Neutrophil (primary cell): Measurements from ENCODE around the gene PLCB4.

Source experiments
- H3K27ac ChIP-seq: fragments of 200-600 bp; sonication (generic); 2 replicates; pipeline ENCODE4 v1.5.1; 2016; ENCODE audit warnings: mild to moderate bottlenecking, moderate library complexity
- H3K27me3 ChIP-seq: fragments of 200-600 bp; sonication (generic); 2 replicates; pipeline ENCODE4 v1.6.0; 2016; ENCODE audit warnings: mild to moderate bottlenecking
- H3K36me3 ChIP-seq: fragments of 200-600 bp; sonication (generic); 2 replicates; pipeline ENCODE4 v1.5.1; 2017
- H3K4me1 ChIP-seq, 2 experiments: fragments of 200-600 bp in 1 of 2; sonication (generic) in 1 of 2; 1 replicate in 1 of 2; 2 replicates in 1 of 2; pipeline versions ENCODE4 v1.5.1 to v1.6.1; 2013 to 2016; ENCODE audit warnings: low read depth in 1 of 2, low read length in 1 of 2, mild to moderate bottlenecking in 1 of 2, moderate library complexity in 1 of 2; ENCODE audit not compliant: control insufficient read depth in 1 of 2, insufficient read depth in 1 of 2
- H3K4me3 ChIP-seq, 2 experiments: fragments of 200-600 bp in 1 of 2; sonication (generic) in 1 of 2; 1 replicate in 1 of 2; 2 replicates in 1 of 2; pipeline ENCODE4 v1.5.1; 2013 to 2016; ENCODE audit warnings: low read depth in 1 of 2, low read length in 1 of 2, mild to moderate bottlenecking in 1 of 2, moderate library complexity in 1 of 2
- H3K9me3 ChIP-seq: fragments of 200-600 bp; sonication (generic); 2 replicates; pipeline ENCODE4 v1.5.1; 2016
- TF ChIP-seq, protein P1 (sequence below): fragments of 200-600 bp; sonication (generic); IDR thresholded peaks from 2 replicates; pipeline ENCODE4 v1.5.1; 2016; ENCODE audit warnings: antibody characterized with exemption

PLCB4 gene

DNA sequence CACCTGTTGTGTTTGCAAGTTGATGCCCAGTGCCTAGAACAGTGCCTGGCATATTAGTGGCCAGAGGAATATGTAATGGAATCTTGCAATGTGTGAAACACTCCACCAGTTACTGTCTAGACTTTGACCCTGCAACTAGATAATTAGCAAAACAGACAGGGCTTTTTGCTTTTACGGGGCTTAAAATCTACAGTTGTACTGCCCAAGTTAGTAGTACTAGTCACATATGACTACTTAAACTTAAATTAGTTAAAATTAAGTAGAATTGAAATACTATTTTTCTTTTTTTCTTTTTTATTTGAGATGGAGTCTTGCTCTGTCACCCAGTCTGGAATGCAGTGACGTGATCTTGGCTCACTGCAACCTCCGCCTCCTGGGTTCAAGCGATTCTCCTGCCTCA is 44.3 kb upstream of the PLCB4 start:
- H3K36me3 ChIP-seq, result no peaks in the 10 kb centered on the region
- H3K9me3 ChIP-seq, result no peaks in the 10 kb centered on the region
- TF ChIP-seq, protein P1, sequence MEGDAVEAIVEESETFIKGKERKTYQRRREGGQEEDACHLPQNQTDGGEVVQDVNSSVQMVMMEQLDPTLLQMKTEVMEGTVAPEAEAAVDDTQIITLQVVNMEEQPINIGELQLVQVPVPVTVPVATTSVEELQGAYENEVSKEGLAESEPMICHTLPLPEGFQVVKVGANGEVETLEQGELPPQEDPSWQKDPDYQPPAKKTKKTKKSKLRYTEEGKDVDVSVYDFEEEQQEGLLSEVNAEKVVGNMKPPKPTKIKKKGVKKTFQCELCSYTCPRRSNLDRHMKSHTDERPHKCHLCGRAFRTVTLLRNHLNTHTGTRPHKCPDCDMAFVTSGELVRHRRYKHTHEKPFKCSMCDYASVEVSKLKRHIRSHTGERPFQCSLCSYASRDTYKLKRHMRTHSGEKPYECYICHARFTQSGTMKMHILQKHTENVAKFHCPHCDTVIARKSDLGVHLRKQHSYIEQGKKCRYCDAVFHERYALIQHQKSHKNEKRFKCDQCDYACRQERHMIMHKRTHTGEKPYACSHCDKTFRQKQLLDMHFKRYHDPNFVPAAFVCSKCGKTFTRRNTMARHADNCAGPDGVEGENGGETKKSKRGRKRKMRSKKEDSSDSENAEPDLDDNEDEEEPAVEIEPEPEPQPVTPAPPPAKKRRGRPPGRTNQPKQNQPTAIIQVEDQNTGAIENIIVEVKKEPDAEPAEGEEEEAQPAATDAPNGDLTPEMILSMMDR, result no peak
- H3K4me3 ChIP-seq, result no peak overlapping the region
- H3K27ac ChIP-seq, result no peak overlapping the region
- no peaks in the 10 kb centered on the region for H3K4me1 ChIP-seq
- H3K27me3 ChIP-seq, result no peaks in the 10 kb centered on the region

DNA sequence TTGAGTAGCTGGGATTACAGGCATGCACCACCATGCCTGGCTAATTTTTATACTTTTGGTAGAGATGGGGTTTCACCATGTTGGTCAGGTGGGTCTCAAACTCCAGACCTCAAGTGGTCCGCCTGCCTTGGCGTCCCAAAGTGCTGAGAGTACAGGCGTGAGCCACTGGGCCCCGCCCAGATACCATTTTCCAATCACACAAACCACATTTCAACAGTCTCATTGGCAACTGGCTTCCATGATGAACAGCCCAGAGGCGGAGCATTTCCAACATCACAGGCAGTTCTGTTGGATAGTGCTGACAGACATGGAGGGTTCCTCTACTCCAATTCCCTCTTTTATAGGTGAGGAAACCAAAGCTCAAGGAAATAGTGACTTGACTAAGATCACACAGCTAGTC is 43.9 kb upstream of the PLCB4 start:
- no peaks in the 10 kb centered on the region for H3K27me3 ChIP-seq
- H3K36me3 ChIP-seq, result no peaks in the 10 kb centered on the region
- H3K4me3 ChIP-seq, result no peak overlapping the region
- TF ChIP-seq, protein P1, result no peak
- H3K4me1 ChIP-seq, result no peaks in the 10 kb centered on the region
- H3K9me3 ChIP-seq, result no peaks in the 10 kb centered on the region
- H3K27ac ChIP-seq, result no peak overlapping the region

DNA sequence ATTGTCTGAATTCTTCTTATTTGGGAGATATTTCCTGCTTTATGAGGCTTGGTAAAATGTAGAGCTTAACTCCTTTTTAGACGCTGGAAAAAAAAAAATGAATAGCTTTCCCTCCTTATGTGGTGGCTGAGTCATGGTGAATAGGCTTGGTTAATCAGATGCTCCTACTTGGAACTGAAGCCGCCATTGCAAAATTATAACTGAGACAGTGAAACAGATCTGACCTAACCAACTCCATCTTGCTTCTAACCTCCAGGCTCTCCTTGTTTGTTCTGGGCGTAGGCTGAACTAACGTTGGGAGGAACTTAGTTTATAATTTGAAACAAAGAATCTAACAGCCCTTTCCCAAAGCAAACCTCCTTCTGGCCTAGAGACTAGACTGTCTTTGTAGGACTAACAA is 43.2 kb upstream of the PLCB4 start:
- H3K9me3 ChIP-seq, result no peaks in the 10 kb centered on the region
- H3K27me3 ChIP-seq, result no peaks in the 10 kb centered on the region
- H3K4me1 ChIP-seq, result no peaks in the 10 kb centered on the region
- H3K27ac ChIP-seq, result no peak overlapping the region
- H3K36me3 ChIP-seq, result no peaks in the 10 kb centered on the region
- H3K4me3 ChIP-seq, result no peak overlapping the region
- TF ChIP-seq, protein P1, result no peak

DNA sequence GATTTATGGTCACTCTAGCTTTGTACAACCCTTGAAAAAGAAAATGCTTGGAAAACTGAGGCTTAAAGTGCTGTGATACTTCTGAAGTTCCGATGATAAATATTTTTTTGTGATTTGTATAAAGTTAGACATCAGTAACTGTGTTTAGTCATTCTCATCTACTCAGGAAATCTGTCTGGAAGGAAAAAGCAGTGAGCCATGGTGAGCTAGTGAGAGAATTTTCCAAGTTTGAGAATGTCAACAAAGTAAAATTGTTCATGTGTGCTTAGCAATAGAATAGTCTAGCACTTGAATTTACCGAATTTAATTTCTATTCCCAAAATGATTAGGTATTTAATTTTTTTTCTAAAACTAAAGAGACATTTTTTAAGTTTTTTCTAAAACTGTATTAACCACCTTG is 41.3 kb upstream of the PLCB4 start:
- TF ChIP-seq, protein P1, result no peak

DNA sequence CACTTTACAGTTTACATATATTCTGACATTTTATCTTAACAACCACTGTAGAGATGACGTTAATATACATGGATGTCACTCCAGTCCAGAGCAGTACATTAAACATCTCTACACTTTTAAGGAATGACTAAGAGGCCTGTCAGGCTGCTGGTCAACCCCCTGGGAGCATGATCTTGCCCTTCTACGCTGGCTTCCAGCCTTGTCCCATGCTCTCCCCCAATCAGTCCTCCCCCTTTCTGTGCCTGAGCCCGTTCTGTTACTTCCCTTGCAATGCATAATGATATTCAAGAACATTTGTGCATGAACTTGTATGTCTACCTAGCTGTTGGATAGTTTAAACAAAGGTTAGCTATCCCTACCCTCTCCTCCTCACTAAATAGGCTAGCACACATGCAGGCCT is 40.5 kb upstream of the PLCB4 start:
- Histone ChIP-seq H3K9me3 (no peaks in the 10 kb centered on the region), H3K27ac (no peak overlapping the region), H3K27me3 (no peaks in the 10 kb centered on the region), H3K36me3 (no peaks in the 10 kb centered on the region), H3K4me3 (no peak overlapping the region), H3K4me1 (no peaks in the 10 kb centered on the region)
- TF ChIP-seq, protein P1, result no peak

More for the DNA sequence above, 41.3 kb upstream of the PLCB4 start:
- Histone ChIP-seq H3K27ac (no peak overlapping the region), H3K4me3 (no peak overlapping the region), H3K27me3 (no peaks in the 10 kb centered on the region), H3K36me3 (no peaks in the 10 kb centered on the region), H3K9me3 (no peaks in the 10 kb centered on the region), H3K4me1 (no peaks in the 10 kb centered on the region)

DNA sequence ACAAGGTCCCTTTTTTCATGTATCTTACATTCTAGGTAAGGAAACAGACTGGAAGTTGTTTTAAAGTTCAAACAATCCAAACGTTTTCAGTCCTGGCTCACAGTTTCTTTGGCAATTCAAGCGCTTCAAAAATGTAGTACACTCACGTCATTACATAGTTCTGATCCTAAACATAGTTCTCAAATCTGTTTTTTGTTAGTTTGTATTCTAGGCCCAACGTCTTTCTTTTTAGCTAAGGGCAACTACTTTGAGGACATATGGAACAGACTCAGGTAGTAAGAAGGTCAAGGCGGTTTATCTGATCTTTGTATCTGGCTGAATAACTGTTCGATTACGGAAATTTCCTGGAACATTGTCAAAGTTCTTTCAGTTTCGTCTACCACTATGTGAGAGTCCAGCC is 36.9 kb upstream of the PLCB4 start:
- no peak overlapping the region for H3K4me3 ChIP-seq
- no peaks in the 10 kb centered on the region for H3K4me1 ChIP-seq
- TF ChIP-seq, protein P1, result no peak
- no peak overlapping the region for H3K27ac ChIP-seq
- no peaks in the 10 kb centered on the region for H3K9me3 ChIP-seq
- no peaks in the 10 kb centered on the region for H3K36me3 ChIP-seq
- H3K27me3 ChIP-seq, result no peaks in the 10 kb centered on the region
